Right cardiac atrium (tissue), 5 donors: Measurements from ENCODE around the gene NLRP7. TPM values are rescaled to one million over a fixed set of nuclear protein-coding genes. Genes with fewer than 3 reads are reported as not detected.
"Not testable (repeated sequence)": the region's sequence is repeated elsewhere in the genome, so short reads cannot be mapped to it uniquely, and the experiment has no call there.

Source experiments
- ATAC-seq, 2 donors: fragments of 200-7000 bp; cut with Tn5 transposase; one replicate each; pipeline versions ENCODE4 v1.8.0 to v1.9.1; 2020; ENCODE audit warnings: moderate library complexity in 2 of 2, mild to moderate bottlenecking in 1 of 2
- DNase-seq, 3 donors: peaks; one replicate each; pipeline ENCODE4 v3.0.0-alpha.2; 2020
- H3K27ac ChIP-seq: one replicate; pipeline ENCODE4 v1.5.1; 2013; ENCODE audit warnings: mild to moderate bottlenecking, low read length, control low read depth, moderate library complexity
- H3K27me3 ChIP-seq: one replicate; pipeline ENCODE4 v1.6.1; 2013; ENCODE audit not compliant: control insufficient read depth, insufficient read depth
- H3K4me1 ChIP-seq: one replicate; pipeline ENCODE4 v1.6.1; 2013; ENCODE audit warnings: low read length; ENCODE audit not compliant: control insufficient read depth, insufficient read depth
- H3K4me3 ChIP-seq: one replicate; pipeline ENCODE4 v1.5.1; 2013; ENCODE audit warnings: low read length, control low read depth
- H3K9me3 ChIP-seq: one replicate; pipeline ENCODE4 v1.6.1; 2013; ENCODE audit warnings: low read length; ENCODE audit not compliant: control insufficient read depth
- WGBS: extraction: QIAGEN DNeasy Blood & Tissue Kit; methylation state at CpG from one replicate; pipeline ENCODE4 v1.1.7; 2013; 5-methylcytosine and 5-hydroxymethylcytosine counted together
- intact Hi-C, 4 donors: fragments of 100-400 bp; cut with DNase I; formaldehyde crosslinking; loops; one replicate each; pipeline versions ENCODE4 v1.11.0 to v1.14.0; 2022 to 2023
- polyA plus RNA-seq: library from polyadenylated mRNA; stranded (reverse); fragments of 200-250 nt; gene quantifications from one replicate; pipeline ENCODE4 v1.2.3, GENCODE V29; 2013
- total RNA-seq, 4 donors: library from RNA; stranded (reverse); fragmentation: NEBNext Ultra II Directional; extraction: Animal tissue kit (Norgen Biotek cat#: 25700); gene quantifications; one replicate each; pipeline ENCODE4 v1.2.1, GENCODE V29; 2021
- donor health status: healthy with polysubstance abuse.
- donor health status: DM: no; HTN: yes; CAD: no.
- donor health status: DM: no; HTN: no; CAD: no.
- donor health status: DM: no; HTN: yes; CAD: no; lungs with severe emphysema.
- donor health status: DM: yes; HTN: yes; CAD: no.

The NLRP7 gene
- total and polyA plus RNA-seq, 5 donors = not detected

GRCh38 chr19:54899646-54900045 is 47.7 kb downstream of the NLRP7 start:
- H3K27me3 ChIP-seq, H3K4me1 ChIP-seq, H3K27ac ChIP-seq, H3K9me3 ChIP-seq, ATAC-seq, intact Hi-C loops, DNase-seq, H3K4me3 ChIP-seq: not testable (repeated sequence)
- WGBS = 85% methylated on average over 9 of the region's 9 CpGs

- H3K9me3 ChIP-seq, ATAC-seq, H3K4me3 ChIP-seq, intact Hi-C loops, H3K27ac ChIP-seq, H3K27me3 ChIP-seq, H3K4me1 ChIP-seq, DNase-seq: not testable (repeated sequence)
- 57% methylated on average over 7 of the region's 7 CpGs for WGBS
These were observed 48.6 kb downstream of the NLRP7 start for GRCh38 chr19:54898685-54899084.

GRCh38 chr19:54896036-54896435 is 51.3 kb downstream of the NLRP7 start:
- intact Hi-C loops = no loop called here
- Histone ChIP-seq H3K4me3 (no peak overlapping the region), H3K27ac (no peak overlapping the region), H3K27me3 (no peaks in the 10 kb centered on the region), H3K4me1 (no peaks in the 10 kb centered on the region), H3K9me3 (no peaks in the 10 kb centered on the region)
- WGBS = 63% methylated on average over 2 of the region's 2 CpGs
- DNase-seq = no peak
- ATAC-seq = no peak

- intact Hi-C loops, DNase-seq, H3K9me3 ChIP-seq, H3K27ac ChIP-seq, H3K27me3 ChIP-seq, H3K4me1 ChIP-seq, H3K4me3 ChIP-seq, ATAC-seq: not testable (repeated sequence)
- WGBS = 87% methylated on average over 16 of the region's 16 CpGs
These were observed 53.2 kb downstream of the NLRP7 start for GRCh38 chr19:54894106-54894505.

GRCh38 chr19:54893406-54893805 is 53.9 kb downstream of the NLRP7 start:
- Histone ChIP-seq H3K27ac (no peak overlapping the region), H3K9me3 (no peaks in the 10 kb centered on the region), H3K27me3 (no peaks in the 10 kb centered on the region), H3K4me1 (no peaks in the 10 kb centered on the region), H3K4me3 (no peak overlapping the region)
- intact Hi-C loops = no loop called here
- WGBS = 37% methylated on average over 7 of the region's 7 CpGs
- no peak for ATAC-seq
- DNase-seq = no peak

- intact Hi-C loops = no loop called here
- Histone ChIP-seq H3K27me3 (no peaks in the 10 kb centered on the region), H3K4me1 (no peaks in the 10 kb centered on the region), H3K4me3 (no peak overlapping the region), H3K9me3 (no peaks in the 10 kb centered on the region), H3K27ac (no peak overlapping the region)
- ATAC-seq (no peak), DNase-seq (no peak)
- 82% methylated on average over 11 of the region's 11 CpGs for WGBS
These were observed 57.8 kb downstream of the NLRP7 start for GRCh38 chr19:54889566-54889965.

- WGBS = 88% methylated on average over 10 of the region's 10 CpGs
- H3K27me3 ChIP-seq = no peaks in the 10 kb centered on the region
- intact Hi-C loops = no loop called here
These were observed 59.1 kb downstream of the NLRP7 start for GRCh38 chr19:54888239-54888638.

GRCh38 chr19:54883228-54883627 is 64.1 kb downstream of the NLRP7 start:
- Histone ChIP-seq H3K27me3 (no peaks in the 10 kb centered on the region), H3K27ac (no peak overlapping the region), H3K4me1 (no peaks in the 10 kb centered on the region), H3K4me3 (no peak overlapping the region), H3K9me3 (no peaks in the 10 kb centered on the region)
- 82% methylated on average over 9 of the region's 9 CpGs for WGBS
- intact Hi-C loops = no loop called here
- DNase-seq (no peak), ATAC-seq (no peak)

More at GRCh38 chr19:54888239-54888638, 59.1 kb downstream of the NLRP7 start:
- DNase-seq (no peak), ATAC-seq (no peak)
- H3K4me3 ChIP-seq = no peak overlapping the region
- H3K9me3 ChIP-seq = no peaks in the 10 kb centered on the region
- no peaks in the 10 kb centered on the region for H3K4me1 ChIP-seq
- H3K27ac ChIP-seq = no peak overlapping the region

- intact Hi-C loops = no loop called here
- no peaks in the 10 kb centered on the region for H3K4me1 ChIP-seq
- no peak for ATAC-seq
- WGBS = 72% methylated on average over 7 of the region's 7 CpGs
- no peaks in the 10 kb centered on the region for H3K9me3 ChIP-seq
- H3K4me3 ChIP-seq = no peak overlapping the region
- H3K27me3 ChIP-seq = no peaks in the 10 kb centered on the region
- no peak overlapping the region for H3K27ac ChIP-seq
- DNase-seq = no peak
These were observed 64.6 kb downstream of the NLRP7 start for GRCh38 chr19:54882758-54883157.

GRCh38 chr19:54881884-54882283 is 65.4 kb downstream of the NLRP7 start:
- H3K9me3 ChIP-seq = no peaks in the 10 kb centered on the region
- intact Hi-C loops = no loop called here
- H3K4me1 ChIP-seq = no peaks in the 10 kb centered on the region
- ATAC-seq (no peak), DNase-seq (no peak)
- H3K27ac ChIP-seq = no peak overlapping the region
- no peak overlapping the region for H3K4me3 ChIP-seq
- H3K27me3 ChIP-seq = no peaks in the 10 kb centered on the region
- WGBS = 66% methylated on average over 6 of the region's 6 CpGs

- 52% methylated on average over 3 of the region's 3 CpGs for WGBS
- Histone ChIP-seq H3K9me3 (no peaks in the 10 kb centered on the region), H3K27ac (no peak overlapping the region), H3K27me3 (no peaks in the 10 kb centered on the region), H3K4me1 (no peaks in the 10 kb centered on the region), H3K4me3 (no peak overlapping the region)
- DNase-seq (no peak), ATAC-seq (no peak)
- intact Hi-C loops = no loop called here
These were observed 69.9 kb downstream of the NLRP7 start for GRCh38 chr19:54877471-54877870.

- intact Hi-C loops = no loop called here
These were observed 71.8 kb downstream of the NLRP7 start for GRCh38 chr19:54875506-54875905.

More at GRCh38 chr19:54875506-54875905, 71.8 kb downstream of the NLRP7 start:
- H3K27me3 ChIP-seq = no peaks in the 10 kb centered on the region
- H3K4me3 ChIP-seq = no peak overlapping the region
- no peak for ATAC-seq
- no peak overlapping the region for H3K27ac ChIP-seq
- WGBS = 45% methylated on average over 2 of the region's 2 CpGs
- no peaks in the 10 kb centered on the region for H3K4me1 ChIP-seq
- H3K9me3 ChIP-seq = no peaks in the 10 kb centered on the region
- no peak for DNase-seq
